ENCODE measurements around the gene PROB1.
"Not testable (repeated sequence)": the region's sequence is repeated elsewhere in the genome, so short reads cannot be mapped to it uniquely, and the experiment has no call there.

PROB1 gene

DNA sequence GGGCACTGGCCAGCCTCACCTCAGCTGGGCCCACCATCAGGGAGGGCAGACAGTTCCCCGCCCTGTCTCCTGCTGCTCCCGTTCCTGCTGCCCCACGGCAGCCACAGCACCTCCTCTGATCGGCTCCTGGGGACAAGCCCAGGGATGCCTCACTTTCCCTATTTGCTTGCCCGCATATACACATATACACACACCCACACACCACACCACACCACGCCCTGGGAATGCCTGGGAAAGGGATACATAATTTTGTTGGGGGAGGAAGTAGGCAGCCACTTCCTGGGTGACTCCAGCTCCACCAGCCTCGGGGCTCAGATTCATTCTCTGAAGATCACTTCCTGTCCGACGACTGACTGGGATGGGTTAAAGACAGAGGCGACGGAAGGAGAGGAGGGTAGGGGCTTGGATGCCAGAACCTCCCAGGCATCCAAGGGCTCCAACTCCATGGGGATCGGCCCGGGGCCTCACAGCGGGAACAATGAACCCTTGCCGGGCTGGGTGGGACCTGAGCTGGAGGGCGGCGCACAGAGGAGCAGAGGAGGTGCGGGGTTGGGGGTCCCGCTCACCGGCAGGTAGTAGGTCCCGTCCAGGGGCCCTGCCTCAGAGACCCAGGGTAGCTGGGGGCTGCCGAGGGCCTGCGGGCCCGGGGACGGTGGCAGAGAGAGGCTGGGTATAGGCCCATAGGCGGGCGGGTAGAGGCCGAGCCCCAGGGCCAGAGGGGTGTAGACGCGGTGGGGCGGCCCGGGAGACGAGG lies 3.2 kb downstream of the PROB1 start:
- DNase-seq (ENCODE audit: low read depth): no peak

GRCh38 chr5:139390639-139391569 lies 4.0 kb downstream of the PROB1 start:
- no peak for DNase-seq (ENCODE audit: low read depth)

- peak; percentile 44 for DNase-seq (ENCODE audit: low read depth)
These were observed 4.9 kb downstream of the PROB1 start, which contains the start of gene MZB1 for GRCh38 chr5:139389701-139390638. Gene MZB1, minus strand, starts transcription at chr5:139389913. Its CDS starts 57 bp downstream, at chr5:139389856.

- DNase-seq (ENCODE audit: low read depth): no peak
These were observed 6.6 kb downstream of the PROB1 start for GRCh38 chr5:139388198-139388821.

GRCh38 chr5:139387611-139388197 lies 7.2 kb downstream of the PROB1 start:
- no peak for DNase-seq (ENCODE audit: low read depth)

GRCh38 chr5:139386956-139387355 lies 7.9 kb downstream of the PROB1 start:
- not testable (repeated sequence) for DNase-seq (ENCODE audit: low read depth)

DNA sequence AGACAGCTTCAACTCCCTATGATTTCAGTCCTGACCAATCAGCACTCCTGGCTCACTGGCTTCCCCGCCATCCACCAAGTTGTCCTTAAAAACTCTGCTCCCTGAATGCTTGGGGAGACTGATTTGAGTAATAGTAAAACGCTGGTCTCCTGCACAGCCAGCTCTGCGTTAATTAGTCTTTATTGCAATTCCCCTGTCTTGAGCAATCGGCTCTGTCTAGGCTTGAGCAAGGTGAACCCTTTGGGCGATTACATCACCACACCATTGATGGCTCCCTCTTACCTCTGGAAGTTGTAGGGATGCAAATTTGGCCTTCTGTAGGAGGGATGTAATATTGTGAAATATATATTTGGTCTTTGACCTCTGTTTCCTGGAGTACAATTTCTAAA lies 8.9 kb downstream of the PROB1 start:
- no peak for DNase-seq (ENCODE audit: low read depth)

- no peak for DNase-seq (ENCODE audit: low read depth)
These were observed 9.5 kb downstream of the PROB1 start for GRCh38 chr5:139385061-139386049.

DNA sequence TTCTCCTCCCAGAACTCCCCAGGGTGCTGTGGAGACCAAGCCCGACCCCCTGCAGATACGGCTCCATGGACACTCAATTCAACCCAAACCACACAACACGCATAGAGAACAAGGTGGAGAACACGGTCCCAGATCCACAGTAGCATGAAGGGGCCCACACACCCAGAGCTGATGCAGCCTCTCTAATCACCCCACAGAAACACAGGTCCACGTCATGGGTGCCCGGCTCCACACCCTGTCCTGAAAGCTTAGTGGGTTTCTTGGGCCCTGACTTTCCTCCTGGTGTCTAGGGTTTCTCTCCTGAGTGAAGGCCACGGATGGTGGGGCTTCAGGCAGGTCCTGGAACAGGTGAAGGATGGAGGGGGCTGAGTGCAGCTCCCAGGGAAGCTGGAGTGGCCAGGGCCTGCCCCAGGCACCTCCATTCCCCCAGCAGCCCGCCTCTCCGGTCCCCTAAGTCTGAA lies 10.3 kb downstream of the PROB1 start:
- no peak for DNase-seq (ENCODE audit: low read depth)

GRCh38 chr5:139383993-139384590 lies 10.8 kb downstream of the PROB1 start:
- no peak for DNase-seq (ENCODE audit: low read depth)

- DNase-seq (ENCODE audit: low read depth): no peak
These were observed 11.5 kb downstream of the PROB1 start, which contains the start of gene SLC23A1 for GRCh38 chr5:139383275-139383992. Gene SLC23A1, minus strand, starts transcription at chr5:139383297. Its CDS starts 44 bp downstream, at chr5:139383253.

DNA sequence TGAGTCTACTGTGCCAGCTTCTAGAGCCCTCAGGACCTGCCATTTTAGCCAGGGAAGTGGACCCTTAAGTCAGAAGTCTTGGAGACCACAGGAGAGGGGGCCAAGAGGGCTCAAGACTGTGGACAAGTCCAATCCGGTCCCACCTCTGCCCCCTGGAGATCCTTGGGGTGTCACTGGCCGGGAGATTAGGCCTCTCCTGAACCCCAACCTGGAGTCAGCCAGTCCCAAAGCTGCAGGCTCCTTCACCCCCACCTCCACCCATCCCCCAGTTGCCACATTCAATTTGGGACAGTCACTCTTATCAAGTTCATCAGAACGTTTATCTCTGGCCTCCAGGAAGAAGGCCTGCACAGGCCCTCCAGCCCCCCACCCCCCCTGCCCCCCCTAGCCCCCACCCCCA lies 12.1 kb downstream of the PROB1 start:
- DNase-seq (ENCODE audit: low read depth): no peak

- DNase-seq (ENCODE audit: low read depth): no peak
These were observed 12.8 kb downstream of the PROB1 start for GRCh38 chr5:139381837-139382761.

GRCh38 chr5:139379626-139380449 lies 15.1 kb downstream of the PROB1 start:
- no peak for DNase-seq (ENCODE audit: low read depth)

DNA sequence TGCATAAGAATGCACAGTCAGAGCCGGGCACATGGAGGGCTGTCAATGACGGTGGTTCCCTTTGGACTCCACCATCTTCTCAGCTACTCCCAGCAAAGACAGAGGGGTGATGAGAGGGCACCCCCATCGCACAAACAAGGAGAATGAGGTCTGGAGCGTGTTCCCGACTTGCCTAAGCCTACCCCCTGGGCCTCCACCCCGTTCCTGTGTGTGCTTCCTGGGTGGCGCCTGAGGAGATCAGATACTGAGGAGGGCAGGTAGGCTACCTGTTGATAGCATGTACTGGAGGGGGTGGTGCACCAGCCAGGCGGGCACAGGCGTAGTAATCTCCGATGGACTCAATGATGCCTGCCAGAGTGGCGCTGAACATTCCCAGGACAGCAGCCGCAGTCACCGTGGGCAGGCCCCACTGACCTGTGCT lies 16.0 kb downstream of the PROB1 start:
- no peak for DNase-seq (ENCODE audit: low read depth)

- DNase-seq (ENCODE audit: low read depth): no peak
These were observed 16.6 kb downstream of the PROB1 start for GRCh38 chr5:139378101-139378825.
